ENCODE data around the gene TLK2. TPM values are rescaled to one million over a fixed set of nuclear protein-coding genes. Genes with fewer than 3 reads are reported as not detected.
"Not testable (repeated sequence)": the region's sequence is repeated elsewhere in the genome, so short reads cannot be mapped to it uniquely, and the experiment has no call there.

The TLK2 gene
- total and polyA plus RNA-seq, 2 donors (not counting 3 experiments of a cell fraction or from before 2014, with no cell fraction given), result 30.7 to 40.7 TPM

DNA sequence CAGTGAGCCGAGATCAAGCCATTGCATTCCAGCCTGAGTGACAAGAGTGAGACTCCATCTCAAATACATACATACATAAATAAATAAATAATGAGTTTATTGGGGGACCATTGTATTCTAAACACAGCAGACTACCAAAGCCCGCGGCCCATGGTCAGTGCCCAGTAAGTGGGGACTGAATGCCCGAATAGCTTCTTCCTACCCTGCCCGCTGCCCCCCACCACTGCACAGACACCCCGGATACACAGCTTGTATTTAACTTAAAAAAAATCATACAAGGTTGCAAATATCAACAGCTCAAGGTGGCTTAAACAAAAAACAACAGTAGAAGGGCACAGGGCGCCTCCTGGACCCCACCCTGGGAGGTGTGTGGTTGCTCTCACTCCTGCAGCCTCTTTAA, 22.6 kb upstream of the TLK2 start:
- H3K36me3 ChIP-seq (ENCODE audit: control insufficient read depth in 2 of 2, extremely low read depth in 1 of 2, insufficient read depth in 2 of 2, low read length in 2 of 2), result no peaks in the 10 kb centered on the region
- ChIA-PET POLR2A (no interaction called here), CTCF (no interaction called here)
- no peaks in the 10 kb centered on the region for H3K4me1 ChIP-seq (ENCODE audit: control insufficient read depth, extremely low read depth, insufficient read depth, low read length)
- no TSS peak for BruUV-seq (replicated peaks)
- FAIRE-seq, result no peak
- intact Hi-C loops (cut with micrococcal nuclease), result no loop called here
- H3K4me3 ChIP-seq (replicated peaks in 1 of 3; ENCODE audit: insufficient read depth in 1 of 3, low read depth in 1 of 3, low read length in 3 of 3), result no peak overlapping the region
- H3K79me2 ChIP-seq (ENCODE audit: control insufficient read depth, insufficient read depth, low read length), result no peaks in the 10 kb centered on the region
- H3K4me2 ChIP-seq (ENCODE audit: insufficient read depth, low read length), result no peak overlapping the region
- dilution Hi-C loops (cut with MboI; ENCODE audit: extremely low pct_ligation_motif_present, low sequenced_read_pairs), result no loop called here
- H4K20me1 ChIP-seq (replicated peaks; ENCODE audit: control insufficient read depth, extremely low read depth, insufficient read depth, low read length), result no peaks in the 10 kb centered on the region
- DNase-seq (ENCODE audit: low read depth, low spot score), result no peak
- no peaks in the 10 kb centered on the region for H3K27me3 ChIP-seq (ENCODE audit: control insufficient read depth in 2 of 2, insufficient read depth in 2 of 2, low read length in 2 of 2)
- no peaks in the 10 kb centered on the region for H3K9me1 ChIP-seq (replicated peaks; ENCODE audit: control insufficient read depth, extremely low read depth, insufficient read depth, low read length)
- H3K9ac ChIP-seq (replicated peaks; ENCODE audit: extremely low read depth, insufficient read depth, low read length), result no peak overlapping the region
- TF ChIP-seq POLR2AphosphoS5 (IDR thresholded peaks at IDR 0.05; ENCODE audit: insufficient read depth, low read depth, low read length) (no peak), EZH2 (IDR thresholded peaks at IDR 0.05; ENCODE audit: borderline replicate concordance, low read depth, low read length, severe bottlenecking) (no peak), GATA2 (IDR thresholded peaks at IDR 0.05; ENCODE audit: insufficient read depth, insufficient read length, low read depth, low read length) (no peak), MYC (IDR thresholded peaks at IDR 0.05; ENCODE audit: low read depth, low read length) (no peak), FOS (IDR thresholded peaks at IDR 0.05; ENCODE audit: borderline replicate concordance, insufficient read depth, low read length) (no peak), JUN (IDR thresholded peaks at IDR 0.05; ENCODE audit: borderline replicate concordance, insufficient read depth, insufficient read length, low read depth) (no peak), CTCF (IDR thresholded peaks at IDR 0.05; ENCODE audit: extremely low read depth in 1 of 2, insufficient read depth in 1 of 2, low read depth in 1 of 2, low read length in 2 of 2) (no peak), POLR2A (IDR thresholded peaks at IDR 0.05; ENCODE audit: low read depth, low read length) (no peak)
- TF ChIP-seq, protein P1, sequence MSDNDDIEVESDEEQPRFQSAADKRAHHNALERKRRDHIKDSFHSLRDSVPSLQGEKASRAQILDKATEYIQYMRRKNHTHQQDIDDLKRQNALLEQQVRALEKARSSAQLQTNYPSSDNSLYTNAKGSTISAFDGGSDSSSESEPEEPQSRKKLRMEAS (IDR thresholded peaks at IDR 0.05; ENCODE audit: insufficient read depth, insufficient read length), result no peak
- no peak overlapping the region for H3K27ac ChIP-seq (ENCODE audit: insufficient read depth, low read depth, low read length)
- no peak overlapping the region for H2AFZ ChIP-seq (ENCODE audit: low read depth, low read length)
- no peaks in the 10 kb centered on the region for H3K9me3 ChIP-seq (replicated peaks; ENCODE audit: control insufficient read depth, insufficient read depth, low read length)

GRCh38 chr17:62458483-62458882, 20.1 kb upstream of the TLK2 start:
- POLR2A ChIA-PET, result not testable (repeated sequence)

DNA sequence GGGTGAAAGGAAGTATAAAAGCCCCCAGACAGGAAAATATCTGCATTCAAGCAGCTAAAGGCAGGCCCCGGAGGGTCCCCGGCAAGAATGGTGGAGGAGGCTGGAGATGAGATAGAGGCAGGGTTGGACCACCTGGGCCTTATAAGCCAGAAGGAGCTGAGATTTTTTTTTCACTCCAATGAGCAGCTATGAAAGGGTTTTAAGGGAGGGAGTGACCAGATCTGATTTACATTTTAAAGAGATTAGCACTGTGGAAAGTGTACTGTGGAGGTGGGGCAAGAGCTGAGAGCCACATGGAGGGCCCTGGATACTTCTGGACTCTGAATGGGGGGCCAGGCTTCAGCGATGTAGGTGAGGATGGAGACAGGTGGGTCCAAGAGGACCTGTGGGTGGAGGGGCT, 14.2 kb upstream of the TLK2 start:
- H3K9me3 ChIP-seq (replicated peaks; ENCODE audit: control insufficient read depth, insufficient read depth, low read length); H4K20me1 ChIP-seq (replicated peaks; ENCODE audit: control insufficient read depth, extremely low read depth, insufficient read depth, low read length); H3K4me3 ChIP-seq (replicated peaks in 1 of 3; ENCODE audit: insufficient read depth in 1 of 3, low read depth in 1 of 3, low read length in 3 of 3); DNase-seq (ENCODE audit: low read depth, low spot score); H3K9me1 ChIP-seq (replicated peaks; ENCODE audit: control insufficient read depth, extremely low read depth, insufficient read depth, low read length); H3K27me3 ChIP-seq (ENCODE audit: control insufficient read depth in 2 of 2, insufficient read depth in 2 of 2, low read length in 2 of 2); H3K36me3 ChIP-seq (ENCODE audit: control insufficient read depth in 2 of 2, extremely low read depth in 1 of 2, insufficient read depth in 2 of 2, low read length in 2 of 2); FAIRE-seq; H2AFZ ChIP-seq (ENCODE audit: low read depth, low read length); intact Hi-C loops (cut with micrococcal nuclease); CTCF ChIA-PET; H3K79me2 ChIP-seq (ENCODE audit: control insufficient read depth, insufficient read depth, low read length); H3K4me1 ChIP-seq (ENCODE audit: control insufficient read depth, extremely low read depth, insufficient read depth, low read length); POLR2A ChIA-PET; BruUV-seq (replicated peaks); H3K27ac ChIP-seq (ENCODE audit: insufficient read depth, low read depth, low read length); H3K4me2 ChIP-seq (ENCODE audit: insufficient read depth, low read length); dilution Hi-C loops (cut with MboI; ENCODE audit: extremely low pct_ligation_motif_present, low sequenced_read_pairs); H3K9ac ChIP-seq (replicated peaks; ENCODE audit: extremely low read depth, insufficient read depth, low read length): not testable (repeated sequence)

More at GRCh38 chr17:62458483-62458882, 20.1 kb upstream of the TLK2 start:
- H4K20me1 ChIP-seq (replicated peaks; ENCODE audit: control insufficient read depth, extremely low read depth, insufficient read depth, low read length); H3K9ac ChIP-seq (replicated peaks; ENCODE audit: extremely low read depth, insufficient read depth, low read length); H3K27ac ChIP-seq (ENCODE audit: insufficient read depth, low read depth, low read length); dilution Hi-C loops (cut with MboI; ENCODE audit: extremely low pct_ligation_motif_present, low sequenced_read_pairs); H2AFZ ChIP-seq (ENCODE audit: low read depth, low read length); H3K36me3 ChIP-seq (ENCODE audit: control insufficient read depth in 2 of 2, extremely low read depth in 1 of 2, insufficient read depth in 2 of 2, low read length in 2 of 2); H3K4me1 ChIP-seq (ENCODE audit: control insufficient read depth, extremely low read depth, insufficient read depth, low read length); intact Hi-C loops (cut with micrococcal nuclease); BruUV-seq (replicated peaks); H3K9me1 ChIP-seq (replicated peaks; ENCODE audit: control insufficient read depth, extremely low read depth, insufficient read depth, low read length); H3K27me3 ChIP-seq (ENCODE audit: control insufficient read depth in 2 of 2, insufficient read depth in 2 of 2, low read length in 2 of 2); H3K9me3 ChIP-seq (replicated peaks; ENCODE audit: control insufficient read depth, insufficient read depth, low read length); CTCF ChIA-PET; H3K4me3 ChIP-seq (replicated peaks in 1 of 3; ENCODE audit: insufficient read depth in 1 of 3, low read depth in 1 of 3, low read length in 3 of 3); H3K79me2 ChIP-seq (ENCODE audit: control insufficient read depth, insufficient read depth, low read length); DNase-seq (ENCODE audit: low read depth, low spot score); H3K4me2 ChIP-seq (ENCODE audit: insufficient read depth, low read length): not testable (repeated sequence)
- FAIRE-seq, result peak; percentile 28

Data from endothelial cell of umbilical vein (primary cell).